ENCODE results near the gene MAPK10.

The MAPK10 gene

GRCh38 chr4:85952528-85952927, 407.3 kb downstream of the MAPK10 start:
- no peak overlapping the region for H3K4me3 ChIP-seq (ENCODE audit: low read depth in 1 of 2, low read length in 2 of 2)
- H3K27me3 ChIP-seq (ENCODE audit: low read depth, low read length) = no peaks in the 10 kb centered on the region
- H3K9me3 ChIP-seq (ENCODE audit: control insufficient read depth in 1 of 2, low read length in 2 of 2) = no peaks in the 10 kb centered on the region
- no peak overlapping the region for H3K27ac ChIP-seq (ENCODE audit: low read length)
- peaks cover 0 to 5% of the 10 kb centered on the region in 2 donors for H3K4me1 ChIP-seq (ENCODE audit: control insufficient read depth in 1 of 2, insufficient read depth in 2 of 2, low read length in 2 of 2)
- H3K36me3 ChIP-seq (ENCODE audit: control insufficient read depth in 1 of 2, insufficient read depth in 2 of 2, low read length in 2 of 2) = peaks cover 0 to 2% of the 10 kb centered on the region in 2 donors

GRCh38 chr4:85951099-85951498, 408.8 kb downstream of the MAPK10 start:
- H3K4me3 ChIP-seq (ENCODE audit: low read depth in 1 of 2, low read length in 2 of 2) = no peak overlapping the region
- no peaks in the 10 kb centered on the region for H3K9me3 ChIP-seq (ENCODE audit: control insufficient read depth in 1 of 2, low read length in 2 of 2)
- no peak overlapping the region for H3K27ac ChIP-seq (ENCODE audit: low read length)
- peaks cover 0 to 5% of the 10 kb centered on the region in 2 donors for H3K4me1 ChIP-seq (ENCODE audit: control insufficient read depth in 1 of 2, insufficient read depth in 2 of 2, low read length in 2 of 2)
- peaks cover 0 to 2% of the 10 kb centered on the region in 2 donors for H3K36me3 ChIP-seq (ENCODE audit: control insufficient read depth in 1 of 2, insufficient read depth in 2 of 2, low read length in 2 of 2)
- H3K27me3 ChIP-seq (ENCODE audit: low read depth, low read length) = no peaks in the 10 kb centered on the region

- Histone ChIP-seq H3K4me1 (ENCODE audit: control insufficient read depth in 1 of 2, insufficient read depth in 2 of 2, low read length in 2 of 2) (no peaks in the 10 kb centered on the region), H3K27me3 (ENCODE audit: low read depth, low read length) (no peaks in the 10 kb centered on the region), H3K36me3 (ENCODE audit: control insufficient read depth in 1 of 2, insufficient read depth in 2 of 2, low read length in 2 of 2) (peaks cover 0 to 3% of the 10 kb centered on the region in 2 donors), H3K4me3 (ENCODE audit: low read depth in 1 of 2, low read length in 2 of 2) (no peak overlapping the region), H3K27ac (ENCODE audit: low read length) (no peak overlapping the region), H3K9me3 (ENCODE audit: control insufficient read depth in 1 of 2, low read length in 2 of 2) (no peaks in the 10 kb centered on the region)
These were observed 413.0 kb downstream of the MAPK10 start for GRCh38 chr4:85946821-85947220.

- H3K4me1 ChIP-seq (ENCODE audit: control insufficient read depth in 1 of 2, insufficient read depth in 2 of 2, low read length in 2 of 2) = no peaks in the 10 kb centered on the region
- H3K9me3 ChIP-seq (ENCODE audit: control insufficient read depth in 1 of 2, low read length in 2 of 2) = no peaks in the 10 kb centered on the region
- no peak overlapping the region for H3K4me3 ChIP-seq (ENCODE audit: low read depth in 1 of 2, low read length in 2 of 2)
- no peaks in the 10 kb centered on the region for H3K27me3 ChIP-seq (ENCODE audit: low read depth, low read length)
- peaks cover 0 to 3% of the 10 kb centered on the region in 2 donors for H3K36me3 ChIP-seq (ENCODE audit: control insufficient read depth in 1 of 2, insufficient read depth in 2 of 2, low read length in 2 of 2)
- H3K27ac ChIP-seq (ENCODE audit: low read length) = no peak overlapping the region
These were observed 417.7 kb downstream of the MAPK10 start for GRCh38 chr4:85942107-85942506.

GRCh38 chr4:85940151-85940550, 419.7 kb downstream of the MAPK10 start:
- Histone ChIP-seq H3K4me3 (ENCODE audit: low read depth in 1 of 2, low read length in 2 of 2) (no peak overlapping the region), H3K4me1 (ENCODE audit: control insufficient read depth in 1 of 2, insufficient read depth in 2 of 2, low read length in 2 of 2) (no peaks in the 10 kb centered on the region), H3K36me3 (ENCODE audit: control insufficient read depth in 1 of 2, insufficient read depth in 2 of 2, low read length in 2 of 2) (peaks cover 0 to 3% of the 10 kb centered on the region in 2 donors), H3K9me3 (ENCODE audit: control insufficient read depth in 1 of 2, low read length in 2 of 2) (no peaks in the 10 kb centered on the region), H3K27ac (ENCODE audit: low read length) (no peak overlapping the region), H3K27me3 (ENCODE audit: low read depth, low read length) (no peaks in the 10 kb centered on the region)

Measured in muscle layer of duodenum (tissue), 2 donors.